ENCODE measurements around the gene VAX1.
"Not testable (repeated sequence)": the region's sequence is repeated elsewhere in the genome, so short reads cannot be mapped to it uniquely, and the experiment has no call there.

Gene VAX1

GRCh38 chr10:117137911-117138642, at the start of gene VAX1:
Gene VAX1 (minus strand): TSS chr10:117138270. CDS start chr10:117138056, 214 bp downstream.
- no peak for DNase-seq

- DNase-seq: no peak
These were observed 49.0 kb upstream of the VAX1 start for GRCh38 chr10:117186832-117187615.

- not testable (repeated sequence) for DNase-seq
These were observed 47.7 kb upstream of the VAX1 start for GRCh38 chr10:117185817-117186216.

GRCh38 chr10:117184821-117185220, 46.8 kb upstream of the VAX1 start:
- no peak for DNase-seq

GRCh38 chr10:117184296-117184695, 46.2 kb upstream of the VAX1 start:
- no peak for DNase-seq

- no peak for DNase-seq
These were observed 40.1 kb upstream of the VAX1 start for GRCh38 chr10:117178190-117178589.

- DNase-seq: peak; percentile 9
These were observed 37.9 kb upstream of the VAX1 start for GRCh38 chr10:117175901-117176534.

- no peak for DNase-seq
These were observed 37.3 kb upstream of the VAX1 start for GRCh38 chr10:117175215-117175900.

GRCh38 chr10:117174439-117175214, 36.6 kb upstream of the VAX1 start:
- DNase-seq: peak; percentile 2

GRCh38 chr10:117170244-117170643, 32.2 kb upstream of the VAX1 start:
- DNase-seq: no peak

GRCh38 chr10:117169480-117169879, 31.4 kb upstream of the VAX1 start:
- DNase-seq: no peak

GRCh38 chr10:117168729-117169128, 30.7 kb upstream of the VAX1 start:
- no peak for DNase-seq

GRCh38 chr10:117167789-117168674, 30.0 kb upstream of the VAX1 start:
- DNase-seq: no peak

- DNase-seq: no peak
These were observed 29.3 kb upstream of the VAX1 start for GRCh38 chr10:117167346-117167788.

- no peak for DNase-seq
These were observed 28.6 kb upstream of the VAX1 start for GRCh38 chr10:117166418-117167345.

- DNase-seq: no peak
These were observed 27.7 kb upstream of the VAX1 start for GRCh38 chr10:117165538-117166417.

- no peak for DNase-seq
These were observed 26.8 kb upstream of the VAX1 start for GRCh38 chr10:117164592-117165537.
